HG03565 (cell line): ENCODE results near the gene USP6NL.

Experiments used
- ATAC-seq: cut with Tn5 transposase; IDR thresholded peaks from one replicate; pipeline ENCODE4 v1.9.1; 2021; ENCODE audit warnings: mild to moderate bottlenecking, moderate library complexity; ENCODE audit not compliant: unreplicated experiment

USP6NL gene

DNA sequence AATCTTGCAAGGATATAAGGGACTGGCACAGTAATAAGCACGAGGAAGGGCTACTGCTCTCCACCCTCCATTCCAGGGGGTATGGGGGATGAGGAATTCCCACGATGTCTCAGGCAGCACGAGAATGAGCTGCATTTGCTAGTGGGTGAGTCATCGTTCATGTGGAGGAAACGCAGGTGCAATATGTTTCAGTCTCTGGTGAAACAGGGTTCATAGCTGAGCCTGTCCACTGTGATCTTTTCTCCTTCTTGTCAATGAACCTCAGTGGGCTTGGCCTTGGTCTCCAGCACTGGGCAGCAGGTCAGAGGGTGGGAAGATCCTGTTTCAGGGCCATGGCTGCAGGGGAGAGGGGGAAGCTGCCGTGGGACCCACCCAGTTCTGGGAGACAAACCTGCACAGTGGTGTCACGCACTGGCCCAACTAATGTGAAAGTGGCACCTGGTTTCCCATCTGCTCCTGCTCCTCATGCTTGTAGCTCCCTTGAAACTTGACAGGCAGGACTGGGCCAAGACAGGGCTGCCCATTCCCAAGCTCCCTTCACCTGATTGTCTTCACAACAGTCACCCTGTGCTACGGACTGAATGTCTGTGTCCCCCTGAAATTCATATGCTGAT lies 181.9 kb downstream of the USP6NL start:
- no peak for ATAC-seq

GRCh38 chr10:11425676-11426075 lies 185.8 kb downstream of the USP6NL start:
- no peak for ATAC-seq

GRCh38 chr10:11425296-11425610 lies 186.2 kb downstream of the USP6NL start:
- ATAC-seq: no peak

DNA sequence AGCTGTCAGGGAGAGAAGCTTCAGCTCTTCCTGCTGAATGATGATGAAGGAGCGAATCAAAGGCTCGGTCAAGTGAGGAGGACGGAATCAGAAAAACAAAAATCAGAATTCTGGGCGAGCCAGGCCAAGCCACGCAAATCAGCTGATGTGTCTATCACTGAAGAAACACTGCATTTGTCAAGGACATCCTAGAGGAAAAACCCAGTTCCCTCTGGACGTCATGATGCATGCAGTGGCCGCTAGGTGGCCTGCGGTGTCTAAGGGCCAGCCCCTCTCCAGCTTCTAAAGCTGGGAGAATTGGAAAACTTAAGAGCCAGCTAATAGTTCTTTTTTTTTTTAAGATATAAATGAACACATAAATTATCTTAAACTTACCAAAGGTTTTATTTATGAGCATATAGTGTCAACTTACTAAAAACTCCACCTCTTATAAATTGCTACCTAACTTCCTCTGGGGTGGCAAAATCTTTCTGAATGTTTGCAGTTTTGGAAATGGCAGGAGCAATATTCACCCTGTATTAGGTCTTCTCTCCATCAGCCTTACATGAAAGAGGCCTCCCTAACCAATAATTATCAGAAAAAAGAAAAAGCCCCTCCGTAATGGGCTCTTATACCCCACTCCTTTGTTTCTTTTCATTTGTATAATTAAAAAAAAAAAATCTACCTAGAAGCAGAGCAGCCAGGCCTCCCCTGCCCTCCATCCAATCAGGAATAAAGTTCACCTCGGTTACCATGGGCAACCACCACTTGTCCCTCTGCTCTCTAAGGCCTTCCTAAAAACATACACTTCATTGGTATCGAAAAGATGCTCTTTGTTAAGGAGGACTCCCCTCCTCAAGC lies 186.8 kb downstream of the USP6NL start:
- no peak for ATAC-seq

DNA sequence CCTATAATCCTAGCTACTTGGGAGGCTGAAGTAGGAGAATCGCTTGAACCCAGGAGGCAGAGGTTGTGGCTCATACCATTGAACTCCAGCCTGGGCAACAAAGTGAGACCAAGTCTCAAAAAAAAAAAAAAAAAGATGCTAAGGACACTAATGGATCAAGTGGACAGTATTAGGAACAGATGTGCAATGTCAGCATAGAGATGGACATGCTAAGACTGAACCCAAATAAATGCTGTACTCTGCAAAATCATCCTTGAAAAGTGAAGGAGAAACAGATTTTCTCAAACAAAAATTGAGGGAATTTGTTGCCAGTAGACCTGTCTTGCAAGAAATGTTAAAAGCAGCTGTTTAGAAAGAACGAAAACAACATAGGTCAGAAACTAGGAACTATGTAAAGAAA lies 194.5 kb downstream of the USP6NL start:
- ATAC-seq: no peak

DNA sequence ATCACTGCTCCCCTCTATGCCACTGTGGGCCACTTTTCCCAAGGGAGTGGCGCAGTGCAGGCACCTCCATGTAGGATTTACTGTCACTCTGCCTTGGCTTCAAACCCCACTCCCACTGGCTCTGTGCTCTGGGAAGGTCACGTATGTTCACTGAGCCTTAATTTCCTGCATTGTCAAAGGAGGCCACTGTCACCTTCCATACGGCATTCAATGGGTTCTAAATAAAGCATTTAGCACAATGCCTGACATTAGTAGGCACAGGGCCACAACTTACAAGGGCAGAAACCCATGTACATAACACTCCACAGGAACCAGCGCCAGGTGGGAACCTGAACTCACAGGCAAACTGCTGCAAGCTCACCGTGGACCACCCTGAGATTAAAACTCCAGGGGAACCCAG lies 196.4 kb downstream of the USP6NL start:
- no peak for ATAC-seq

DNA sequence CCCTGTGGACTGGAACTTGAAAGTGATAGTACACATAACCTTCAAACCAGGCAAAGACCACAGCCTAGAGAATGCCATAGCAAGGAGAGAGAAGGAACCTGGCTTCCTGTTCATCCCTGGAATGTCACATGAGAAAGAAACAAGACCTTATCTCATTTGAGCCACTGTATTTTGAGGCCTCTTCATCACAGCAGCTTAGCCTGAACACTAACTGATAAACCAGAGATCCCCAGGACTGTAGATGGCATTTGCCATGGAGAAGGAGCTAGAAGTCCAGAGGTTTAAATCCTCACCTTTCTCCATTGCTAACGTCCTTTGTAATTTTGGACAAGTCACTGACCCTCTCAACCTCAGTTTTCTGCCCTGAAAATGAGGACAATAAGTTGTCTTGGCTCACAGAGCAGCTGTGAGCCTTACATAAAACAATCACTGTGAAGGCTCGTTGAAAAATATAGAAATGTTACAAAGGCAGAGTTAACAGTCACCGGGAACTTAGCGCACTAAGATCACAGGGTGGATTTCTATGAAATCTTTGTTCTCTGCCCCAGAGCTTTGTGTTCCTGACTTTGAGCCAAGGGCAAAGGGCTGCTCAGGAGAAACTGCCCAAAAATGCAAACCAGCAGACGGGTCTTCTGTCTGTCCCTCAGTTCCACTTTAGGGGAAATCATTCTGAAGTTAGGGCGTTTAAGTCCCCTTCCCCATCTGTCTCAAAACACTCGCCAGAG lies 197.0 kb downstream of the USP6NL start:
- ATAC-seq: no peak

GRCh38 chr10:11411926-11412545 lies 199.4 kb downstream of the USP6NL start:
- ATAC-seq: no peak

DNA sequence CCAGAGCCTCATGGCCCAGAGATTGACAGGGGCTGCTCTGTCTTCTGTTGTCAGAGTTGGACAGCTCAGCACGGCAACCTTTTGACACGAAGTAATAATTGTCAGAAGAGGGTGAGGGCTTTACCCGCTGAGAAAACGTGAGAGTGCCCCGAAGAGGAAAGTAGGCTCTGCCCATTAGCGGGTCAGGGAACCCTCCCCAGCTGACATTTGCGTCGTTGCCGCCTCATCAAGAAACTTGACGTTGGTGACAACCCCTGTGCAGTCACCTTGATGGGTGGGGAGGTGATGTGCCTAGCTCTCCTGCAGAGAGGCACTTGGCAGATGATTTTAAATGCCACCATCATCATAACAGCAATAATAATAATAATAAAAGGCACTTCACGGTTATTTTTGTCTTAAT lies 202.1 kb downstream of the USP6NL start:
- ATAC-seq: no peak

GRCh38 chr10:11407939-11408338 lies 203.5 kb downstream of the USP6NL start:
- no peak for ATAC-seq

DNA sequence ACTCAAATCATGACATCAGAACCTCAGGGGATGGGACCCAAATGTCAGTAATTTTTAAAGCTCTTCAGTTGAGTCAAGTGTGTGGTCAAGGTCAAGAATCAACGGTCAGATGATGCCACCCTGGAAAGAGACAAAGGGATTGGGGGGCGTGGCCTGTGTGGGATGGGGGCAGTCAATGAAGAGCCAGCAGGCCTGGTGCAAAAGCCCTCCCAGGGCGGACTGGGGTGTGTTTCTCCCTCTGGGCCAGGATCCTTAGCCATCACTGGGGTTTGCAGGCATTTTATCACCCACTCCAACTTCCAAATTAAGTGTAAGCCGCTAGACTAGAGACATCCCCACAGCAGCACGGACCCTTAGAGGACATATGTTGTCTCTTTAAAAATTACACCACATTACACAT lies 204.7 kb downstream of the USP6NL start:
- no peak for ATAC-seq

- ATAC-seq: no peak
Observed at GRCh38 chr10:11404901-11405300, 206.5 kb downstream of the USP6NL start.
